GM12873 (cell line): ENCODE results near the gene RHCE.

Experiments used
- CTCF ChIP-seq: IDR thresholded peaks from 2 replicates; pipeline ENCODE4 v1.5.1; 2012; ENCODE audit warnings: low read depth, mild to moderate bottlenecking, moderate library complexity, low read length, control low read depth; ENCODE audit not compliant: insufficient read depth; ENCODE audit errors: missing control alignments

RHCE gene

DNA sequence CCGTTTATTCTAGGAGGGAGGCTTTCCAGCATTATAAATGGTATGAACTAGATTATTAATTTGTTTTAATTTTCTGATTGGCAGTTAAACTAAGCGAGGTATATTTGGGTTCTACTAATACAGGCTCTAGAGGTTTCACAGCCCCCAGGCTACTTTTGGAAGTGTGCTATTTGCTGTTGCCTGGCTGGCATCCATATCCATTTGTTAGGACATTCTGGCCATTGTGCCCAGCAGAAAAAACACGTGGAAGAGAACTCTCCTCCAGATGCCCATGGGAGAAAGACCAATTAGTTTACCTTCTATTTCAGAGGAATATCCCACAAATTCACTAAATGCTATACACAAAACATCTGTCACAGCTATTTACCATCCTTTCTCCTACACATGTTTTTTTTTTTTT, 39.4 kb upstream of the RHCE start:
- TF ChIP-seq CTCF, result no peak

GRCh38 chr1:25458541-25459298, 38.1 kb upstream of the RHCE start:
- no peak for TF ChIP-seq CTCF

DNA sequence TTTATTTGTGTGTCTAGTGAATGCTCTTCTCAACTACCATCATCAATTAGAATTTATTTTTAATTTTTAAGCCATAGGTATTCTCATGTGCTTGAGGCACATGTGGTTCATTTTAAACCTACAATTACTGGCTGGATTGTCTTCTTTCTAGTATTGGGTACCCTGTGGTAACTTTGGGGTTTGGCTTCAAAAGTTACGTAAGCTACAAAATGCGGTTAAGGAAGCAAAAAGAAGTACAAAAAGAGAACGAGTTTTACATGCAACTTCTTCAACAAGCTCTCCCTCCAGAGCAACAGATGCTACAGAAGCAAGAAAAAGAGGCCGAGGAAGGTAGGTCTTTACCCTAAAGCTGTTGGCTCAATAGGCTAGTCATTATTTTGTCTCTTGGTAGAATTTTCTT, 35.9 kb upstream of the RHCE start:
- no peak for TF ChIP-seq CTCF

DNA sequence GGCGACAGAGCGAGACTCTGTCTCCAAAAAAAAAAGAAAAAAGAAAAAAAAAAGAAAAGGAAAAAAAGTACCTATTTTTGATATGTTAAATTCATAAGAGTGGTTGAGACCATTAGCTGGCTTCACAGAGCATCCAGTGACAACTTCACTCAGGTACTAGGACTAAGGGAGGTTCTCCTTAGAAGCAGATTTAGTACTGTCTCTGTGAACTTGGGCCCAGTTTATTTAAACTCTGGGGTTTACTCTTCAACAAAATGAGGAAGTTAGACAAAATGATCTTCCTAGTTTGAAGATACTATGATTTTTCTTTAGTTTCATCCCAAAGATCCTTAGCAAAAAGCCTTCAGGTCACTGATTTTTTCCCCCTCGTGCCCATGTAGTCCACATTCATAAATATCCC, 31.3 kb upstream of the RHCE start:
- no peak for TF ChIP-seq CTCF

DNA sequence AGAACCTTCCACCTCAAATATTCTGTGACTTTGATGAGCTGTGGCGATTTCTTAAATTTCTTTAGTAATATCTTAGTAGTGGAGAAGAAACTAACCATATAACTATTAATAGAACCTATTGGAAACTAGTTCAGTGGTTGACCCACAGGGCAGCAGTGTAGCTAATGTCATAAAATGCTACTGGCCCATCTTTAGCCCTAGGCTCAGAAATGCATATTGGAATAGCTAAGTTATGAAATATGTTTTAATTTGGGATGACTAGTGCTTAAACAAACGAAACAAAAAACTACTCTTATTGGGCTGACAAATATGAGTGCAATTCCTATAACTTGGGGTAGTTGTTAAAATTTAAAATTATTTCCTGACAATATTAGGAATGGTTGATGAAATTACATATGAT, 30.3 kb upstream of the RHCE start:
- no peak for TF ChIP-seq CTCF

GRCh38 chr1:25447547-25447946, 26.9 kb upstream of the RHCE start:
- no peak for TF ChIP-seq CTCF

DNA sequence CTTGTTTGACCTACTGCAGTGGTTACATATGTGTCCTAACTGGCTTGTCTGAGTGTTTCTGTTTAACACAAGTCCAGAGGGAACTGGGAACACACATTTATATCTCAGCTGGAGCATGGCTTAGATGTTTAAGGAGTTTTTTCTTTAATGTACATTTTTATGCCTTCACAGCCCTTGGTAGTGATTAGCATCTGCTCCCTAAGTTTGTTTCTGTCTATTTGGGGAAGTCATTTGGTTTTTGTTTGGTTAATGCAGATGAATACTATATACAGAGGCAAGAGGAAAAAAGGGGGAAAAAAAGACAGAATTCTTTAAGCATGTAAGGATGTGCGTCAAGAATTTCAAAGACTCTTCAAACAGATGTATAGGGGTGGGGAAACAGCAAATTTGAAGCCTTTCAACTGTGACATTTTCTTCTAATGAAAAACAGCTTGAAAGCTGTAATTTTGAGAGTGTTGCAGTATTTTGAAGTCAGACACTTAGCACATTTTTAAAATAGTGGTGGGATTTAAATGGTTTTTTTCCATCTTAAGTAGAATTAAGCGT, 25.4 kb upstream of the RHCE start:
- TF ChIP-seq CTCF, result no peak
